ENCODE measurements around the gene TDP2. TPM values are rescaled to one million over a fixed set of nuclear protein-coding genes. Genes with fewer than 3 reads are reported as not detected.
"Not testable (repeated sequence)": the region's sequence is repeated elsewhere in the genome, so short reads cannot be mapped to it uniquely, and the experiment has no call there.

TDP2 gene
- total RNA-seq, 4 donors from 2014 or later, result 29.2 to 53.1 (median 42.2) TPM

- H3K27ac ChIP-seq, result no peak overlapping the region
- peaks cover 0 to 15% of the 10 kb centered on the region in 2 donors for H3K36me3 ChIP-seq
- no peak overlapping the region for H3K4me3 ChIP-seq
- no peaks in the 10 kb centered on the region for H3K27me3 ChIP-seq
- no peak for ATAC-seq
- TF ChIP-seq POLR2A (IDR thresholded peaks at IDR 0.05), result no peak
- TF ChIP-seq POLR2AphosphoS5 (IDR thresholded peaks at IDR 0.05), result no peak
- no peak for TF ChIP-seq EP300 (IDR thresholded peaks at IDR 0.05)
- no peak for TF ChIP-seq CTCF (IDR thresholded peaks at IDR 0.05)
- WGBS, 2 donors (ENCODE audit: low coverage in 1 of 2), result 78 to 99% methylated on average over 9 of the region's 9 CpGs
- H3K9me3 ChIP-seq, result no peaks in the 10 kb centered on the region
- H3K4me1 ChIP-seq, result peaks cover 7 to 38% (median 20%) of the 10 kb centered on the region in 3 donors
Observed at GRCh38 chr6:24668997-24669361, 2.3 kb upstream of the TDP2 start.

DNA sequence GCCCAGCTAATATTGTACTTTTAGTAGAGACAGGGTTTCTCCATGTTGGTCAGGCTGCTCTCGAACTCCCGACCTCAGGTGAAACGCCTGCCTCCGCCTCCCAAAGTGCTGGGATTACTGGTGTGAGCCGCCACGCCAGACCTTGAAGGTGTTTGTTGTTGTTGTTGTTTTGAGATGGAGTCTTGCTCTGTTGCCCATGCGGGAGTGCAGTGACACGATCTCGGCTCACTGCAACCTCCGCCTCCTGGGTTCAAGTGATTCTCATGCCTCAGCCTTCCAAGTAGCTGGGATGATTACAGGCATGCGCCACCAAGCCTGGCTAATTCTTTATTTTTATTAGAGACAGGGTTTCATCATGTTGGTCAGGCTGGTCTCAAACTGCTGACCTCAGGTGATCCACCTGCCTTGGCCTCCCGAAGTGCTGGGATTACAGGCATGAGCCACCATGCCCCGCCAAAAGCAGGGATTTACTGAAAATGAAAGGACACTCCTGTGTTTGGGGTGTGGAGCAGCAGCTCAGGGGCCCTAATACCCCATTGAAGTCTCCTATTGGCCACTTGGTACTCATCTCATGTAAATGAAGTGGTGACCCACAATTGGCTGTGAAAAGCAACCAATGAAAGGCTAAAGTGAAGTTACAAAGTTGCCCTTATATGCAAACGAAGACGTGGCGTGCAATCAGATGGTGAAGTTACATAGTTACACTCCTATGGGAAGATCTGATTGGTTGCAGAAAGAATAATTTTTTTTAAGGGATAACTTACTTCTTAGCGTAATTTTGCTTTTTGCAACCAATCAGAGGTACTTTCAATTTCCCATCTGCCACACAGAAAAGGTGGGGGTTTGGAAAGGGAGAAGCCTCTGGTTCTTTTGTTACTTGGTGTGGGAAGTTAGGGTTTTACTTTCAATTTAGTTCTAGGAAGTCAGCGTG lies 1.6 kb upstream of the TDP2 start:
- ATAC-seq, H3K9me3 ChIP-seq, H3K27me3 ChIP-seq: not testable (repeated sequence)
- Histone ChIP-seq H3K4me3 (peak overlapping the region in 1 of 2 donors; percentile 91), H3K36me3 (peaks cover 0 to 21% of the 10 kb centered on the region in 2 donors), H3K27ac (peak overlapping the region in 1 of 4 donors; percentile 94), H3K4me1 (peaks cover 7 to 45% (median 20%) of the 10 kb centered on the region in 3 donors)
- WGBS, 2 donors (ENCODE audit: low coverage in 1 of 2), result 96 to 98% methylated on average over 5 to 8 of the region's 18 CpGs

DNA sequence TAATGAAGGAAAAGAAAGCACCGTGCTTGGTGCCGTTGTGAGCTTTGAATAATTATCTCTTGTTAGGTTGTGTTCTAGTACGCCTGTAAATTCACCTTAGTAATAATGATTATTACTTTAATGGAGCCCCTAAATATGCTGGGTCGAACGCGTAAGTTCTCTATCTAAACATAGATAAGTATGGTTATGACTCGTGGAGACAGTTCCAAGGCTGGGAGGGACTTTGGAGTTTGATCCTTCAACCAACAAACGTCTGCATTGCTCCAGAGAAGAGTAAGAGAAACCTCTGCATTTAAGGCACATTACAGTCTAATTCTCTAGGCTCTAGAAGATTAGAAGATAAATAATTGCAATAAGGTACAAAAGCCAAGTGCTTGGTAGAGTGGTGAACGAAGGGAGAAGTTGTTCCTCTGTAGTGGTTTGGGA lies 692 bp upstream of the TDP2 start:
- peaks cover 7 to 50% (median 20%) of the 10 kb centered on the region in 3 donors for H3K4me1 ChIP-seq
- no peak for ATAC-seq
- no peaks in the 10 kb centered on the region for H3K27me3 ChIP-seq
- no peak for TF ChIP-seq EP300 (IDR thresholded peaks at IDR 0.05)
- peaks cover 0 to 31% of the 10 kb centered on the region in 2 donors for H3K36me3 ChIP-seq
- peak overlapping the region; percentile 91 to 95 for H3K4me3 ChIP-seq
- H3K27ac ChIP-seq, result peak overlapping the region; percentile 83 to 94 (median 91)
- H3K9me3 ChIP-seq, result no peaks in the 10 kb centered on the region
- WGBS, 2 donors (ENCODE audit: low coverage in 1 of 2), result 2 to 7% methylated on average over 6 to 9 of the region's 9 CpGs

DNA sequence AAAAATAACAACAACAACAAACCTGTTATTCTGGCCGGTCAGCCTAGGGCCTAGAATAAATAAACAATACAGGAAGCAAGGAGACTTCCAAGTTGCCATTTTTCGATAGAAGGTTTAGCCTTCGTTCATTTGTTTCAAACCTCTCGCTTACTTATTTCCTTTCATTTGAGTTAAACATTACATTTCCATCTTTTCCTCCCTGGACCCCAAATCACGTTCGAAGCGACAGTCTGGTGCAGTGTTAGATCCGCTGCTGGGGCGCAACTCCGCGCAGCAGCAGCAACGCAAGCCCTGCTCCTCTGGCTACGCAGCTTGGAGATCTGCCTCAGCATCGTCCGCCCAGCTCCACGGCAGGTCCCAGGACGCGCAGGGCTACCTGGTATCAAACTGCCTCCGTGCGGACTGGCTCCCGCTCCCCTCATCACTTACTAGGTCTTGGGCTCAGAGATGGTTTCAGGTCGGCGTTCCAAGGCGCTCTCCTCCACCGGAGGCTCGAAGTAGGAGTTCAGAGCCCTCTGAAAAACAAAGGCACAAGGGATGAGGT lies 530 bp downstream of the TDP2 start:
- WGBS, 2 donors (ENCODE audit: low coverage in 1 of 2), result 0% methylated on average over 5 to 7 of the region's 26 CpGs
- H3K27ac ChIP-seq, result peak overlapping the region; percentile 86 to 94 (median 91)
- no peaks in the 10 kb centered on the region for H3K27me3 ChIP-seq
- no peaks in the 10 kb centered on the region for H3K9me3 ChIP-seq
- peak overlapping the region; percentile 91 to 95 for H3K4me3 ChIP-seq
- ATAC-seq, result peak; percentile 24
- peaks cover 7 to 50% (median 20%) of the 10 kb centered on the region in 3 donors for H3K4me1 ChIP-seq
- H3K36me3 ChIP-seq, result peaks cover 0 to 37% of the 10 kb centered on the region in 2 donors
- TF ChIP-seq POLR2AphosphoS5 (IDR thresholded peaks at IDR 0.05) (no peak), POLR2A (IDR thresholded peaks at IDR 0.05) (no peak), CTCF (IDR thresholded peaks at IDR 0.05) (no peak), EP300 (IDR thresholded peaks at IDR 0.05) (no peak)

DNA sequence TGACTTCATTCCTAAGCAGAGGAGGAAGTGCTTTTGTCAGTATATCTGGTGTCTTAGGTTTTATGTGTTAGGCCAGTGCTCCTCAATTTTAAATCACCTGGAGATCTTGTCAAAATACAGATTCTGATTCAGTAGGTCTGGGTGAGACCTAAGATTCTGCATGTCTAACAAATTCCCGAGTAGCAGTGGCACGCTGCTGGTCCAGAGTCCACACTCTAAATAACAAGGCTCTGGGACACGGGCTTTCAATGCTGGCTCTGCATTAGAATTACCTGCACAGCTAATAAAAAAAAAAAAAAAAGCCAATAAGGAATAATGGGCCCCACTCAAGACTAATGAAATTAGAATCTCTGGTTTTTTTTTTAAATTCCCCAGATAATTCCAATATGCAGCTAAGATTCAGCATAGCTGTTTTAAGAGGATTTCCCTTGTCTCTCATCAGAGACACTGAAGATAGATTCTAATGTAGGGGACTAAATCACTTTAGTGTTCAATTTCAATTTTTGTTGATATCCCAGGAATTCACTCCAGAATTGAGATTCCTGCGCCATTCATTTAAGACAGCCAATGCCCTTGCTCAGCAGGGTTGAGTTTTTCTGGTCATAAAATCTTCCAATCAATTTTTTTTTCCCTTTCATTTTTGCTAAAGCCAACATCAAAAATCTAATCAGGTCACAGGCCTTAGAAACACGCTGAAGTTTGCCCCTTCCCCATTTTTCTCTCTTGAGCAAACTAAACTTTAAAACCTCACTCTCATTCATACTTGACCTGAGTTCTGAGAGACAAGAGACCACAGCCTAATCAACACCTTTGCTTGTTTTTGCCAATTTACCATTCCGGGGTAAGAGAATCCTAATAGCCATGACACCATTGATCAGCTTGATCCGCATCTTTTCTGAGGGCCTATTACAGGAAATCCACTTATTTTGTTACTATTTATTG lies 2.4 kb downstream of the TDP2 start:
- Histone ChIP-seq H3K27me3 (no peaks in the 10 kb centered on the region), H3K4me1 (peaks cover 7 to 50% (median 20%) of the 10 kb centered on the region in 3 donors), H3K36me3 (peaks cover 0 to 37% of the 10 kb centered on the region in 2 donors), H3K27ac (no peak overlapping the region), H3K9me3 (no peaks in the 10 kb centered on the region), H3K4me3 (no peak overlapping the region)
- WGBS, 2 donors (ENCODE audit: low coverage in 1 of 2), result 94 to 95% methylated on average over 6 to 7 of the region's 7 CpGs
- no peak for ATAC-seq
- TF ChIP-seq EP300 (IDR thresholded peaks at IDR 0.05) (no peak), POLR2AphosphoS5 (IDR thresholded peaks at IDR 0.05) (no peak), POLR2A (IDR thresholded peaks at IDR 0.05) (no peak), CTCF (IDR thresholded peaks at IDR 0.05) (no peak)
